Fibroblast of lung (primary cell): ENCODE data around the gene DUS1L. TPM values are rescaled to one million over a fixed set of nuclear protein-coding genes. Genes with fewer than 3 reads are reported as not detected.

Experiments used
- DNase-seq, 2 donors: peaks; one replicate each; pipeline versions ENCODE4 v3.0.0 to v3.0.0-alpha.2; 2010; ENCODE audit warnings: low read depth in 2 of 2
- H2AFZ ChIP-seq: 2 replicates; pipeline ENCODE4 v1.5.1; 2012; ENCODE audit warnings: low read length, control low read depth, inconsistent platforms
- H3K27ac ChIP-seq: 2 replicates; pipeline ENCODE4 v1.5.1; 2011; ENCODE audit warnings: low read length, control low read depth; ENCODE audit not compliant: insufficient read depth
- H3K27me3 ChIP-seq: 2 replicates; pipeline ENCODE4 v1.5.1; 2011; ENCODE audit warnings: mild to moderate bottlenecking, low read length; ENCODE audit not compliant: control insufficient read depth, insufficient read depth
- H3K36me3 ChIP-seq: 2 replicates; pipeline ENCODE4 v1.5.1; 2011; ENCODE audit warnings: low read length; ENCODE audit not compliant: control insufficient read depth, insufficient read depth
- H3K4me1 ChIP-seq: 2 replicates; pipeline ENCODE4 v1.5.1; 2011; ENCODE audit warnings: low read length; ENCODE audit not compliant: control insufficient read depth, insufficient read depth; ENCODE audit errors: extremely low read depth
- H3K4me2 ChIP-seq: 2 replicates; pipeline ENCODE4 v1.5.1; 2011; ENCODE audit warnings: low read length, control low read depth; ENCODE audit not compliant: insufficient read depth; ENCODE audit errors: extremely low read depth
- H3K4me3 ChIP-seq, 4 experiments: fragments of 200-600 bp in 1 of 4; sonication (generic) in 1 of 4; replicated peaks in 1 of 4; 2 replicates each; pipeline ENCODE4 v1.5.1; 2011 to 2016; ENCODE audit warnings: low read length in 4 of 4, low read depth in 3 of 4, mild to moderate bottlenecking in 3 of 4, control low read depth in 2 of 4, inconsistent platforms in 1 of 4, mixed read lengths in 1 of 4; ENCODE audit not compliant: insufficient read depth in 1 of 4; ENCODE audit errors: control extremely low read depth in 1 of 4
- H3K79me2 ChIP-seq: 2 replicates; pipeline ENCODE4 v1.5.1; 2012; ENCODE audit warnings: mild to moderate bottlenecking, low read length, inconsistent platforms; ENCODE audit not compliant: control insufficient read depth, insufficient read depth
- H3K9ac ChIP-seq: 2 replicates; pipeline ENCODE4 v1.5.1; 2011; ENCODE audit warnings: mild to moderate bottlenecking, low read length, control low read depth; ENCODE audit not compliant: insufficient read depth
- H3K9me3 ChIP-seq: 2 replicates; pipeline ENCODE4 v1.5.1; 2012; ENCODE audit warnings: low read depth, low read length; ENCODE audit not compliant: control insufficient read depth, insufficient read depth
- H4K20me1 ChIP-seq: 2 replicates; pipeline ENCODE4 v1.5.1; 2011; ENCODE audit warnings: low read length; ENCODE audit not compliant: control insufficient read depth, insufficient read depth; ENCODE audit errors: extremely low read depth
- EZH2 ChIP-seq: IDR thresholded peaks from 2 replicates; pipeline ENCODE4 v1.5.1; 2012; ENCODE audit warnings: low read length, control low read depth, mild to moderate bottlenecking; ENCODE audit errors: missing control alignments
- polyA plus RNA-seq, 2 donors: library from polyadenylated mRNA; depleted of rRNA in 1 of 2; stranded (reverse) in 1 of 2; unstranded in 1 of 2; fragments of >200 nt; gene quantifications; 2 replicates each; pipeline ENCODE4 v1.2.1, GENCODE V29; 2011 to 2012; ENCODE audit warnings: missing spikeins in 1 of 2
- total RNA-seq: library from RNA; depleted of rRNA; stranded (reverse); fragments of >200 nt; gene quantifications from 2 replicates; pipeline ENCODE4 v1.2.1, GENCODE V29; 2014
- TF ChIP-seq, protein P1 (sequence below), 2 donors: IDR thresholded peaks in 1 of 2; conservative IDR thresholded peaks in 1 of 2; 1 replicate in 1 of 2; 2 replicates in 1 of 2; pipeline ENCODE4 v1.5.1; 2011 to 2012; ENCODE audit warnings: low read length in 2 of 2, control low read depth in 1 of 2, inconsistent platforms in 1 of 2, low read depth in 1 of 2, mild to moderate bottlenecking in 1 of 2

Gene DUS1L
- total and polyA plus RNA-seq, 2 donors (not counting 1 experiment from before 2014, with no cell fraction given), result 24.6 to 41.0 TPM

DNA sequence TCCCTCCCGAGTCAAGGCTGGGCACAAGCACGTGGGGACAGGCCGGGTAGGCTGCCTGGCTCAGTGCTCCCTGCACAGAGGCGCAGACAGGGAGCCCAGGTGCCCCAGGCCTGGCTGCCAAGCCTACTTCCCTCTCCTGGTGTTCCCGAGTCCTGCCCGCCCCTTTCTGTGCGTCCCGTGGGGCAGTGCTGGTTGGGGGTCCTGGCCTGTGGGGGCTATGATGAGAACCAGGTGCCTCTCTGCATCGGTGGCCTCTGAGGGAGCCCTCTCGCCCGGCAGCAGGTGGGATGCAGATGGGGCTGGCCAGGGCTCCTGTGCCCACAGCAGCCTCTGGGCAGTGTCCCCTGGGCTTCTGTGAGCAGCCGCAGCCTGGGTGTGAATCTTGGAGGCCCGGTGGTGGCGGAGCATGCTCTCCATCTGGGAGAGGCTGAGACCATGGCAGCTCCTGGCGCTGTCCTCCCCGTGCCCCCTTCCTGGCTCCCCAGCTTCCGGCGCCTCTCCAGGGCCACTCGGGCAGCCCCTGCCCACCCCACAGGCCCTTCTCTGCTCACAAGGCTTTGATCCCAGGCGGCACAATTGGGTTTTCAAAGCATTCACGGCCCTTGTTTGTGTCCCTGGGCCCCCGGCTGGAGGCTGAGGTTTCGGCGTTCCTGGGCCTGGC lies 50.2 kb downstream of the DUS1L start:
- H3K27me3 ChIP-seq, result no peaks in the 10 kb centered on the region
- H3K27ac ChIP-seq, result no peak overlapping the region
- H2AFZ ChIP-seq, result no peak overlapping the region
- H3K4me2 ChIP-seq, result no peak overlapping the region
- no peak overlapping the region for H3K4me3 ChIP-seq
- no peaks in the 10 kb centered on the region for H3K4me1 ChIP-seq
- H3K9me3 ChIP-seq, result no peaks in the 10 kb centered on the region
- no peaks in the 10 kb centered on the region for H4K20me1 ChIP-seq
- no peak for TF ChIP-seq EZH2
- TF ChIP-seq, protein P1, sequence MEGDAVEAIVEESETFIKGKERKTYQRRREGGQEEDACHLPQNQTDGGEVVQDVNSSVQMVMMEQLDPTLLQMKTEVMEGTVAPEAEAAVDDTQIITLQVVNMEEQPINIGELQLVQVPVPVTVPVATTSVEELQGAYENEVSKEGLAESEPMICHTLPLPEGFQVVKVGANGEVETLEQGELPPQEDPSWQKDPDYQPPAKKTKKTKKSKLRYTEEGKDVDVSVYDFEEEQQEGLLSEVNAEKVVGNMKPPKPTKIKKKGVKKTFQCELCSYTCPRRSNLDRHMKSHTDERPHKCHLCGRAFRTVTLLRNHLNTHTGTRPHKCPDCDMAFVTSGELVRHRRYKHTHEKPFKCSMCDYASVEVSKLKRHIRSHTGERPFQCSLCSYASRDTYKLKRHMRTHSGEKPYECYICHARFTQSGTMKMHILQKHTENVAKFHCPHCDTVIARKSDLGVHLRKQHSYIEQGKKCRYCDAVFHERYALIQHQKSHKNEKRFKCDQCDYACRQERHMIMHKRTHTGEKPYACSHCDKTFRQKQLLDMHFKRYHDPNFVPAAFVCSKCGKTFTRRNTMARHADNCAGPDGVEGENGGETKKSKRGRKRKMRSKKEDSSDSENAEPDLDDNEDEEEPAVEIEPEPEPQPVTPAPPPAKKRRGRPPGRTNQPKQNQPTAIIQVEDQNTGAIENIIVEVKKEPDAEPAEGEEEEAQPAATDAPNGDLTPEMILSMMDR (conservative IDR thresholded peaks at IDR 0.05 in 1 of 2, IDR thresholded peaks at IDR 0.05 in 1 of 2; ENCODE audit: low read depth in 1 of 2, low read length in 2 of 2), result no peak
- peaks cover 4% of the 10 kb centered on the region for H3K36me3 ChIP-seq
- no peak overlapping the region for H3K9ac ChIP-seq
- no peaks in the 10 kb centered on the region for H3K79me2 ChIP-seq
- no peak for DNase-seq

DNA sequence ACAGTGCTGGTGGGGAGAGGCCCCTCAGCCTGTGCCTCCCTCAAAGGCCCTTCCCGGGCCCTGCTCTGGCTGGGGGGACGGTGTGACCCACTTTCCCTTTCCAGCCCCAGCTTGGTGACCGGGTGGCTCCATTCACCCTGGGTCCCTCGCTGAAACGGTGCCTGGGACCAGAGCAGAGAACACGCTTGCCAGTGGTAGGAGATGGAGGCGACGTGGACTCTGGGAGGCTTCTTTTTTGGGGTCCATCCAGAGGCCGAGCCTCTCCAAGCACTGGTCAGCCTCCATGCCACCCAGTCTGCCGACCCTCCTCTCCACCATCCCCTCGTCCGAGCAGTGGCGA lies 50.7 kb downstream of the DUS1L start:
- Histone ChIP-seq H3K4me1 (no peaks in the 10 kb centered on the region), H3K9ac (no peak overlapping the region), H3K4me3 (no peak overlapping the region), H4K20me1 (no peaks in the 10 kb centered on the region), H3K79me2 (no peaks in the 10 kb centered on the region), H2AFZ (no peak overlapping the region), H3K36me3 (peaks cover 4% of the 10 kb centered on the region), H3K27ac (no peak overlapping the region), H3K4me2 (no peak overlapping the region), H3K9me3 (no peaks in the 10 kb centered on the region), H3K27me3 (no peaks in the 10 kb centered on the region)
- no peak for TF ChIP-seq EZH2
- TF ChIP-seq, protein P1 (conservative IDR thresholded peaks at IDR 0.05 in 1 of 2, IDR thresholded peaks at IDR 0.05 in 1 of 2; ENCODE audit: low read depth in 1 of 2, low read length in 2 of 2), result no peak
- no peak for DNase-seq

DNA sequence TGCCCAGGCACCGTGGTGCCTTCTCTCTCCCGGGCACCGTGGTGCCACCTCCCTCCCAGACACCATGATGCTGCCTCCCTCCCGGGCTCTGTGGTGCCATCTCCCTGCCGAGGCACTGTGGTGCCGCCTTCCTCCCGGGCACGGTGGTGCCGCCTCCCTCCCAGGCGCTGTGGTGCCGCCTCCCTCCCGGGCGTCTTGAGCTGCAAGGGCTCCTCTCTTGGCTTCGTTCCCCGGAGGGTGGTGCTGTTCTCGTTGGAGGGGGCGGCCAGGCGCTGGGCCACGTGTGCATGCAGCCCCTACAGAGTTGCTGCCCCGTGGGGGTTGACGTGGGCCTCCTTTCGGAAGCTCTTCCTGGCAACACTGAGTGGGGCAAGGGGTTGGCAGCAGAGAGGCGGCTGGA lies 51.2 kb downstream of the DUS1L start:
- peaks cover 4% of the 10 kb centered on the region for H3K36me3 ChIP-seq
- H3K27ac ChIP-seq, result no peak overlapping the region
- no peak overlapping the region for H3K4me2 ChIP-seq
- no peak for DNase-seq
- no peak overlapping the region for H2AFZ ChIP-seq
- no peaks in the 10 kb centered on the region for H3K79me2 ChIP-seq
- no peak overlapping the region for H3K4me3 ChIP-seq
- H3K9me3 ChIP-seq, result no peaks in the 10 kb centered on the region
- TF ChIP-seq, protein P1 (conservative IDR thresholded peaks at IDR 0.05 in 1 of 2, IDR thresholded peaks at IDR 0.05 in 1 of 2; ENCODE audit: low read depth in 1 of 2, low read length in 2 of 2), result no peak
- no peak for TF ChIP-seq EZH2
- no peaks in the 10 kb centered on the region for H4K20me1 ChIP-seq
- no peaks in the 10 kb centered on the region for H3K27me3 ChIP-seq
- H3K4me1 ChIP-seq, result no peaks in the 10 kb centered on the region
- H3K9ac ChIP-seq, result no peak overlapping the region
